Melanocyte of skin (primary cell): ENCODE data around the gene ILDR1. TPM values are rescaled to one million over a fixed set of nuclear protein-coding genes. Genes with fewer than 3 reads are reported as not detected.

Source experiments
- small RNA-seq, 2 donors: library from RNA; depleted of rRNA; stranded (forward); fragments of <200 nt; gene quantifications; one replicate each; pipeline ENCODE3, GENCODE V24; 2012
- total RNA-seq, 2 donors: library from RNA; depleted of rRNA; stranded (reverse); fragments of >200 nt; gene quantifications; 2 replicates each; pipeline ENCODE4 v1.2.3, GENCODE V29; 2012

Gene ILDR1
- not detected for total RNA-seq

GRCh38 chr3:122021811-122022401 is at the start of gene ILDR1:
TSS of gene ILDR1 (minus strand) at chr3:122022247. CDS start at chr3:122022077, 170 bp downstream.

GRCh38 chr3:122055215-122055614 is 33.2 kb upstream of the ILDR1 start, which contains the start of gene CD86:
TSS of gene CD86 (plus strand) at chr3:122055362. CDS start at chr3:122055490, 128 bp downstream.

Small RNA genes within 50 kb of the gene (small RNA-seq; reads per million reads assigned to genes)
- 0 reads per million in 2 donors for gene RF00019

Other genes starting within 250 kb of the ILDR1 start
- 10 to 100 TPM in 1 of 2 donors, 1 to 10 TPM in 1; 9.3 to 15.7 TPM for gene IQCB1, start 187.2 kb downstream of the ILDR1 start, total RNA-seq
- gene EAF2, start 187.0 kb downstream of the ILDR1 start, total RNA-seq = 1 to 10 TPM in 1 of 2 donors, under 1 TPM in 1; 0.69 to 2.7 TPM
- gene SLC15A2, start 127.8 kb downstream of the ILDR1 start, total RNA-seq = under 1 TPM; under 0.01 to 0.69 TPM
- gene CD86, start 33.1 kb upstream of the ILDR1 start, total RNA-seq = not detected
- not detected for gene CASR, start 161.4 kb upstream of the ILDR1 start, total RNA-seq